ENCODE results near the gene SH3BP2. TPM values are rescaled to one million over a fixed set of nuclear protein-coding genes. Genes with fewer than 3 reads are reported as not detected.
"Not testable (repeated sequence)": the region's sequence is repeated elsewhere in the genome, so short reads cannot be mapped to it uniquely, and the experiment has no call there.

SH3BP2 gene
- total and polyA plus RNA-seq, 9 donors, result 20.9 to 34.8 (median 26.5) TPM

DNA sequence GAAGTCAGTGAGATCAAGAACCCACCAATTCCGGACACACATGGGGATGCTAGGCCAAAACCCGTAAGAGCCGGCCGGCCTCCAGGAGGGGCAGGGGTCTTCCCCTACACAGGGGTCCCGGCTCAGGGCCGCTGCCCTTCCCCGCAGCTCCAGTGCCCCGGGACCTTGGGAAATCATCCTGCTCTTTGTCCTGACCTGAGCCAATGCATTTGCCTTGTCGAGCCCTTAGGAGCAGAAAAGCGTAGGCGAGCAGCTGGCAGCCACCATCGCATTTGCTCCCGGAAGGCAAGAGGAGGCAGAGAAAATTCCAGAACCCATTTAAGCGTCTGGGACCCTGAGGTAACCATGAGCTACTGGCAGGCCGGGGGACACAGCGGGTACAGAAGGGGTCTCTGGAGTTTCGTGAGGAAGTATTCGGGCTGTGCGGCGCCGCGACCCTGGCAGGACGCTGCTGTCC is 29.3 kb upstream of the SH3BP2 start:
- 43% methylated on average over 23 of the region's 23 CpGs for WGBS (ENCODE audit: insufficient coverage)
- H3K27me3 ChIP-seq (ENCODE audit: control insufficient read depth, insufficient read depth, low read length), result no peaks in the 10 kb centered on the region
- H3K4me3 ChIP-seq (ENCODE audit: low read length), result peak overlapping the region; percentile 48
- peaks cover 12% of the 10 kb centered on the region for H3K4me1 ChIP-seq (ENCODE audit: control insufficient read depth, insufficient read depth, low read length)
- peak overlapping the region; percentile 20 for H3K27ac ChIP-seq (ENCODE audit: low read length)
- DNase-seq, result peak; percentile 55
- no peaks in the 10 kb centered on the region for H3K36me3 ChIP-seq (ENCODE audit: control insufficient read depth, insufficient read depth, low read length)
- no peaks in the 10 kb centered on the region for H3K9me3 ChIP-seq (replicated peaks; ENCODE audit: control insufficient read depth, low read depth, low read length)

DNA sequence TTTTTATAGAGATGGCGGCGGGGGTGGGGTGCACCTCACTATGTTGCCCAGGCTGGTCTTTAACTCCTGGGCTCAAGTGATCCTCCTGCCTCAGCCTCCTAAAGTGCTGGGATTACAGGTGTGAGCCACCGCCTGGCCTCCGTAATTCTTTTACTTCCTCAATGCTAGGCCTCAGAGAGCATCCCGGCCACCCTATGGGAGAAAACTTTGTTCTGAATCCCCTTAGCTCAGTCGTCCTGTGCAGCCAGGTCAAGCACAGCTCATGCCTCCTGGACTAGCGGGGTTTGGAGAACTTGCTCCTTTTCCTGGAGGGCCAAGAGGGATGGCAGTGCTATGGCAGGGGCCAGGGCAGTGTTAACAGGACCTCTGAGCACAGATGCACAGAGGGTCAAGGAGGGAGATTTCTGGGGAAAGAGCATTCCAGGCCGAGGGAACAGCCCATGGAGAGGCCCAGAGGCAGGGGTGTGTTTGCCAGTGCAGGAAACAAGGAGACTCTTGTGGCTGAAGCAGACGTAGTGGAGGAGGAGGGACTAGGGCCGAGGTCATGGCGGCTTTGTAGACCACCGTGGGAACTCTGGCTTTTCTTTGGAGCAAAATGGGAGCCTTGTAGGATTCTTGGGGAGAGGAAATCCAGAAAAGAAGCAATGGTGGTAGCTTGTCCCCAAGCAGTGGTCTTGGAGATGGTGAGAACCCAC is 26.9 kb upstream of the SH3BP2 start:
- DNase-seq, result no peak
- H3K36me3 ChIP-seq (ENCODE audit: control insufficient read depth, insufficient read depth, low read length), result no peaks in the 10 kb centered on the region
- peaks cover 18% of the 10 kb centered on the region for H3K4me1 ChIP-seq (ENCODE audit: control insufficient read depth, insufficient read depth, low read length)
- no peak overlapping the region for H3K4me3 ChIP-seq (ENCODE audit: low read length)
- 85% methylated on average over 11 of the region's 12 CpGs for WGBS (ENCODE audit: insufficient coverage)
- no peaks in the 10 kb centered on the region for H3K9me3 ChIP-seq (replicated peaks; ENCODE audit: control insufficient read depth, low read depth, low read length)
- H3K27me3 ChIP-seq (ENCODE audit: control insufficient read depth, insufficient read depth, low read length), result no peaks in the 10 kb centered on the region
- no peak overlapping the region for H3K27ac ChIP-seq (ENCODE audit: low read length)

DNA sequence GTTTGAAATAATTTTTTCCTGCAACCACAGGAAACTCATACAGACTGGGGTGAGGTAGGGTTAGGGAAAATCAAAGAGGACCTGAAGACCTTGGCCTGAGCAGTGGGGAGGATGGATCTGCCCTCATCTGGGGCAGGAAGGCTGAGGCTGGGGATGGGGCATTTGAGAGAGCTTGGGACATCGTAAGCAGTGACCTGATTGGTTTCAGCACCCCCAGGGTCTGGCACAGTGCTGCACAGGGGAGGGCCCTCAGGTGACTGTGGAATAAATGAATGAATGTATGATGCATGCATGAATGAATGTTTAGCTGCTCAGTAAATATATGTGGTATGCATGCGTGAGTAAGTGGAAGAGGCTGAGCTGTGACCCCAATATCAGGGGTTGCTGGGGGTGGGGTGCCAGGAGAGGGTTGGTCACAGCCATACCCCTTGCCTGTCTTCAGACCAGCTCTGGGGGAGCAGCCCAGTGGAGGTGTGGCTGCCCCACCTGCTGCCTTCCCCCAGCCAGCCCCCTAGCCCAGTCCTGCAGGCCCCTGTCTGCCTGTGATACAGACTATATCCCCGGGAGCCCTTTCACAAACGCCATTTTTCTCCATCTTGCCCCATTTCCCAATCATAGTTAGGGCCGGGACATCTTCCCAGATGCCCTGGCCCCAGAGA is 25.7 kb upstream of the SH3BP2 start:
- H3K9me3 ChIP-seq (replicated peaks; ENCODE audit: control insufficient read depth, low read depth, low read length), result no peaks in the 10 kb centered on the region
- no peak for DNase-seq
- H3K27ac ChIP-seq (ENCODE audit: low read length), result no peak overlapping the region
- WGBS (ENCODE audit: insufficient coverage), result 92% methylated on average over 4 of the region's 5 CpGs
- peaks cover 18% of the 10 kb centered on the region for H3K4me1 ChIP-seq (ENCODE audit: control insufficient read depth, insufficient read depth, low read length)
- H3K27me3 ChIP-seq (ENCODE audit: control insufficient read depth, insufficient read depth, low read length), result no peaks in the 10 kb centered on the region
- H3K4me3 ChIP-seq (ENCODE audit: low read length), result no peak overlapping the region
- H3K36me3 ChIP-seq (ENCODE audit: control insufficient read depth, insufficient read depth, low read length), result no peaks in the 10 kb centered on the region

DNA sequence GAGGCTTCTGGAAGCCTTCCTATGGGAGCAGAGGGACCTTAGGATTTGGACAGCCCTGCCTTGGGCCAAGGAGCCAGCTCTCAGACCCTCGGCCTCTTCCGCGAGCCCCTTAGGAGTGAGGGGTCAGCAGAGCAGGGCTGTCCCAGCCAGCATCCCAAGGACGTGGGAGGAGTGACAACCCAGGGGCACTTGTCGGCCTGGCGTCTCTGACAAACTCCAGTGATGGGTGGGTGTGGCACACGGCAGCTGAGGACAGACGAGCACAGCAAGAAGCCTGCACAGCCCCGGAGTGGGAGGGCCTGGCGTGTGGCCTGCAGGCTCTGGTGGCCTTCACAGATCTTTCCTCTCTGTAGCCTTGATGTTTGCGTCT is 25.2 kb upstream of the SH3BP2 start:
- Histone ChIP-seq H3K4me1 (ENCODE audit: control insufficient read depth, insufficient read depth, low read length) (peaks cover 18% of the 10 kb centered on the region), H3K27me3 (ENCODE audit: control insufficient read depth, insufficient read depth, low read length) (no peaks in the 10 kb centered on the region), H3K36me3 (ENCODE audit: control insufficient read depth, insufficient read depth, low read length) (no peaks in the 10 kb centered on the region), H3K27ac (ENCODE audit: low read length) (no peak overlapping the region), H3K4me3 (ENCODE audit: low read length) (no peak overlapping the region), H3K9me3 (replicated peaks; ENCODE audit: control insufficient read depth, low read depth, low read length) (no peaks in the 10 kb centered on the region)
- WGBS (ENCODE audit: insufficient coverage), result 28% methylated on average over 3 of the region's 11 CpGs
- no peak for DNase-seq

DNA sequence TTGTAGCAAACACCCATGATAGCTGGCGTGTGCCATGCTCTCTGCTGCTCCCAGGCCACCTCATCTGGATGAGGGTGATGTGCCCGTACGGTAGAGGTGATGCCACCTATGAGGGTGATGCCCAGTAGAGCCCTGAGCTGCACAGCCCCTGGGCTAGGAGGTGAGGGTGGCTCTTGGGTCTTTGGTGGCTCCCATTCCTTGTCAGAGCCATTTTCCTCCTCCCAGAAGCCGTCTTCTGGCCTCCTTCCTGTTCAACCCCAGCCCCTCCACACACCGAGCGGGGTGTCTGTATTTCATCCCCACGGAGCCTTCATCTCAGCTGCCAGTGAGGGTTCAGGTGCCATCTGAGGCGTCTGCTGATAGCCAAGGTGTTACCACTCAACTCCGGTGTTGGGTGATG is 24.8 kb upstream of the SH3BP2 start:
- Histone ChIP-seq H3K36me3 (ENCODE audit: control insufficient read depth, insufficient read depth, low read length) (no peaks in the 10 kb centered on the region), H3K4me1 (ENCODE audit: control insufficient read depth, insufficient read depth, low read length) (peaks cover 18% of the 10 kb centered on the region), H3K9me3 (replicated peaks; ENCODE audit: control insufficient read depth, low read depth, low read length) (no peaks in the 10 kb centered on the region), H3K27me3 (ENCODE audit: control insufficient read depth, insufficient read depth, low read length) (no peaks in the 10 kb centered on the region), H3K27ac (ENCODE audit: low read length) (no peak overlapping the region), H3K4me3 (ENCODE audit: low read length) (no peak overlapping the region)
- DNase-seq, result no peak
- 79% methylated on average over 4 of the region's 9 CpGs for WGBS (ENCODE audit: insufficient coverage)

DNA sequence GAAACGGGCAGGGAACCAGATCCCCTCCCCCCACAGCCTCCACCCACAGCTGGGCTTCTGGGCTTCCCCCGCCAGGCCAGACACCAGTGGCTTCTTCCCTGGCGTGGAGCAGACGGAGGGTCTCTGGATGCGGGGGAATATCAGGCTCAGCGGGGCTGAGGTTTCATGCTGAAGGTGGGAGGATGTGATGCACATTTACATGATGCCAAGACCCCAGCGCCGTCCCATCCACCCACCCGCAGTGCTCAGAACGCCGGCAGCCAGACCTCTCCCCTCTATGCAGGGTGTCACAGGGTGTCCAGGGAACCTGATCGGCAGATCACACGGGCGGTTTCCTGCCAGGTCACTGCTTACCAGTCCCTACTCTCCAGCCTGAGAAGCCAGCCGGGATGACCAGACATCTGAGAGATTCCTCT is 24.0 kb upstream of the SH3BP2 start:
- H3K4me1 ChIP-seq (ENCODE audit: control insufficient read depth, insufficient read depth, low read length), result peaks cover 13% of the 10 kb centered on the region
- WGBS (ENCODE audit: insufficient coverage), result 19% methylated on average over 5 of the region's 15 CpGs
- no peaks in the 10 kb centered on the region for H3K9me3 ChIP-seq (replicated peaks; ENCODE audit: control insufficient read depth, low read depth, low read length)
- H3K4me3 ChIP-seq (ENCODE audit: low read length), result no peak overlapping the region
- DNase-seq, result no peak
- no peaks in the 10 kb centered on the region for H3K36me3 ChIP-seq (ENCODE audit: control insufficient read depth, insufficient read depth, low read length)
- no peaks in the 10 kb centered on the region for H3K27me3 ChIP-seq (ENCODE audit: control insufficient read depth, insufficient read depth, low read length)
- no peak overlapping the region for H3K27ac ChIP-seq (ENCODE audit: low read length)

DNA sequence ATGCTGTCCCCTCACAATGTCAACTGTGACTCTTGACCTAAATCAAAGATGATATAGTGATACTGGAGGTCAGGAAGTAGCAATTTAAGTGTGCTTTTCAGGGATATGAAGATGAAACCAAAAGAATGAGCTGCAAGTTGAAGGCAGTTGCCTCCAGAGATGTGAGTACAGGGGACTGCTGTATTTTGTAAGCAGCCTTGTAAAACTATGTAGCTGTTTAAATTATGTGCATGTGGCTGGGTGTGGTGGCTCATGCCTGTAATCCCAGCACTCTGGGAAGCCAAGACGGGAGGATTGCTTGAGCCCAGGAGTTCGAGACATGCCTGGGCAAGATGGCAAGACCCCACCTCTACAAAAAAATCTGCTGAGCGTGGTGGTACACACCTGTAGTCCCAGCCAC is 21.6 kb upstream of the SH3BP2 start:
- no peaks in the 10 kb centered on the region for H3K9me3 ChIP-seq (replicated peaks; ENCODE audit: control insufficient read depth, low read depth, low read length)
- no peaks in the 10 kb centered on the region for H3K27me3 ChIP-seq (ENCODE audit: control insufficient read depth, insufficient read depth, low read length)
- WGBS (ENCODE audit: insufficient coverage), result 70% methylated on average over 3 of the region's 3 CpGs
- no peak overlapping the region for H3K4me3 ChIP-seq (ENCODE audit: low read length)
- H3K36me3 ChIP-seq (ENCODE audit: control insufficient read depth, insufficient read depth, low read length), result no peaks in the 10 kb centered on the region
- no peak overlapping the region for H3K27ac ChIP-seq (ENCODE audit: low read length)
- no peak for DNase-seq
- peaks cover 13% of the 10 kb centered on the region for H3K4me1 ChIP-seq (ENCODE audit: control insufficient read depth, insufficient read depth, low read length)

DNA sequence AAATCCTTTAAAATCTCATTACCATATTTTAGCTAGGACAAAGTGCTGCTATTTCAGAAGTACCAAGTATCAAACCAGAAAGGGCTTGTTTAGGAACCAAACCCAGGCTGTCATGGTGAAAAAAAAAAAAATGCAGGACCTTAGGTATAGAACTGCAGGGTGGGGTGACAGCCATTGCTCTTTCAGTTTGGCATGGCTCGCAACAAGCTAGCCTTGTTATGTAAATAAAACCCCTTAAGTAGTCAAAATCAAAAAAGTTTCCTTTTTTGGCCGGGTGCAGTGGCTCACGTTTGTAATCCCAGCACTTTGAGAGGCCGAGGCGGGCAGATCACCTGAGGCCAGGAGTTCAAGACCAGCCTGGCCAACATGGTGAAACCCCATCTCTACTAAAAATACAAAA is 12.2 kb upstream of the SH3BP2 start:
- not testable (repeated sequence) for H3K36me3 ChIP-seq (ENCODE audit: control insufficient read depth, insufficient read depth, low read length); H3K27ac ChIP-seq (ENCODE audit: low read length); H3K27me3 ChIP-seq (ENCODE audit: control insufficient read depth, insufficient read depth, low read length); H3K4me3 ChIP-seq (ENCODE audit: low read length); H3K4me1 ChIP-seq (ENCODE audit: control insufficient read depth, insufficient read depth, low read length); H3K9me3 ChIP-seq (replicated peaks; ENCODE audit: control insufficient read depth, low read depth, low read length); DNase-seq
- WGBS (ENCODE audit: insufficient coverage), result no CpG with 5 or more reads among the region's 5 CpGs

DNA sequence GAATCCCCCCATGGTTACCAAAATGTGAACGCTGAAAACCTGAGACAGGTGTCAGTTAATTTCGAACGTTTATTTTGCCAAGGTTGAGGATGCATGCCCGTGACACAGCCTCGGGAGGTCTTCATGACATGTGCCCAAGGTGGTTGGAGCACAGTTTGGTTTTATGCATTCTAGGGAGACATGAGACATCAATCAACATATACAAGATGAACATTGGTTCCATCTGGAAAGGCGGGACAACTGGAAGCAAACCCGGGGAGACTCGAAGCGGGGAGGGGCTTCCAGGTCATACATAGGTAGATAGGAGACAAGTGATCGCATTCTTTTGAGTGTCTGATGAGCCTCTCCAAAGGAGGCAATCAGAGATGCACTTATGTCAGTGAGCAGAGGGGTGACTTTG is 11.0 kb upstream of the SH3BP2 start:
- no peak for DNase-seq
- Histone ChIP-seq H3K9me3 (replicated peaks; ENCODE audit: control insufficient read depth, low read depth, low read length) (no peaks in the 10 kb centered on the region), H3K27me3 (ENCODE audit: control insufficient read depth, insufficient read depth, low read length) (no peaks in the 10 kb centered on the region), H3K27ac (ENCODE audit: low read length) (no peak overlapping the region), H3K4me3 (ENCODE audit: low read length) (no peak overlapping the region), H3K36me3 (ENCODE audit: control insufficient read depth, insufficient read depth, low read length) (no peaks in the 10 kb centered on the region), H3K4me1 (ENCODE audit: control insufficient read depth, insufficient read depth, low read length) (peaks cover 9% of the 10 kb centered on the region)
- 96% methylated on average over 4 of the region's 10 CpGs for WGBS (ENCODE audit: insufficient coverage)

DNA sequence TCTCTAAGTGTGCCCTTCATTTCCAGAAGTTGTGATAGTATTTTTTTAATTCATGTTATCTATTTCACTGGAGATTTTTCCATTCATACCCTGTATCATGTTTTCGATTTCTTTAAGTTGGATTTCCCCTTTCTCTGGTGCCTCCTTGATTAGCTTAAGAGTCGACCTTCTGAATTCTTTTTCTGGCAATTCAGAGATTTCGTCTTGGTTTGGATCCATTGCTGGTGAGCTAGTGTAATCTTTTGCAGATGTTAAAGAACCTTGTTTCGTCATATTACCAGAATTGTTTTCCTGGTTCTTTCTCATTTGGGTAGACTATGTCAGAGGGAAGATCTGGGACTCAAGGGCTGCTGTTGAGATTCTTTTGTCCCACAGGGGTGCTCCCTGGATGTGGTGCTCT is 9.1 kb upstream of the SH3BP2 start:
- no peak overlapping the region for H3K4me3 ChIP-seq (ENCODE audit: low read length)
- no peaks in the 10 kb centered on the region for H3K9me3 ChIP-seq (replicated peaks; ENCODE audit: control insufficient read depth, low read depth, low read length)
- no peaks in the 10 kb centered on the region for H3K27me3 ChIP-seq (ENCODE audit: control insufficient read depth, insufficient read depth, low read length)
- H3K4me1 ChIP-seq (ENCODE audit: control insufficient read depth, insufficient read depth, low read length), result peaks cover 27% of the 10 kb centered on the region
- no peak for DNase-seq
- no peak overlapping the region for H3K27ac ChIP-seq (ENCODE audit: low read length)
- WGBS (ENCODE audit: insufficient coverage), result no CpG with 5 or more reads among the region's 4 CpGs
- no peaks in the 10 kb centered on the region for H3K36me3 ChIP-seq (ENCODE audit: control insufficient read depth, insufficient read depth, low read length)

All from muscle of leg (tissue), 11 donors.